Calu3 (cell line): ENCODE results near the gene FARS2. TPM values are rescaled to one million over a fixed set of nuclear protein-coding genes. Genes with fewer than 3 reads are reported as not detected.

Experiments used
- BruUV-seq: library from RNA; stranded (reverse); fragments of 400-500 nt; replicated peaks from 2 replicates; lab custom pipeline; 2021; lab: Mats Ljungman, UMichigan
- CTCF ChIA-PET: fragments of 300-600 bp; sonication (Branson Sonifier 250); formaldehyde crosslinking; loops from one replicate; lab custom pipeline; 2022; ENCODE audit warnings: antibody characterized with exemption; lab: Charles Lee
- DNase-seq: peaks from one replicate; pipeline ENCODE4 v3.0.0; 2022
- H3K27ac Mint-ChIP-seq: one replicate; pipeline ENCODE4 v1.8.0; 2022; ENCODE audit warnings: mixed read lengths; ENCODE audit not compliant: unreplicated experiment
- H3K27me3 Mint-ChIP-seq: one replicate; pipeline ENCODE4 v1.8.0; 2022; ENCODE audit warnings: mixed read lengths; ENCODE audit not compliant: unreplicated experiment
- H3K36me3 Mint-ChIP-seq: one replicate; pipeline ENCODE4 v1.8.0; 2022; ENCODE audit warnings: mild to moderate bottlenecking, moderate library complexity, mixed read lengths; ENCODE audit not compliant: insufficient read depth, unreplicated experiment
- H3K4me1 Mint-ChIP-seq: one replicate; pipeline ENCODE4 v1.8.0; 2022; ENCODE audit warnings: mild to moderate bottlenecking, low read depth, mixed read lengths; ENCODE audit not compliant: unreplicated experiment
- H3K4me3 Mint-ChIP-seq: one replicate; pipeline ENCODE4 v1.8.0; 2022; ENCODE audit warnings: mild to moderate bottlenecking, low read depth, moderate library complexity, mixed read lengths; ENCODE audit not compliant: unreplicated experiment
- H3K9me3 Mint-ChIP-seq: one replicate; pipeline ENCODE4 v1.8.0; 2022; ENCODE audit warnings: low read depth, mixed read lengths; ENCODE audit not compliant: unreplicated experiment
- intact Hi-C: fragments of 100-400 bp; cut with micrococcal nuclease; formaldehyde crosslinking; loops from one replicate; pipeline ENCODE4 v1.10.0; 2022; ENCODE audit not compliant: unreplicated experiment
- total RNA-seq: library from RNA; stranded (reverse); gene quantifications from 2 replicates; pipeline ENCODE4 v1.2.3, GENCODE V29; 2022
- TF ChIP-seq, protein P1 (sequence below): fragments of 200-600 bp; IDR thresholded peaks from one replicate; pipeline ENCODE4 v1.8.0; 2022; ENCODE audit warnings: antibody characterized with exemption; ENCODE audit not compliant: unreplicated experiment

FARS2 gene
- total RNA-seq, 1 experiment from 2014 or later = 13.4 TPM

DNA sequence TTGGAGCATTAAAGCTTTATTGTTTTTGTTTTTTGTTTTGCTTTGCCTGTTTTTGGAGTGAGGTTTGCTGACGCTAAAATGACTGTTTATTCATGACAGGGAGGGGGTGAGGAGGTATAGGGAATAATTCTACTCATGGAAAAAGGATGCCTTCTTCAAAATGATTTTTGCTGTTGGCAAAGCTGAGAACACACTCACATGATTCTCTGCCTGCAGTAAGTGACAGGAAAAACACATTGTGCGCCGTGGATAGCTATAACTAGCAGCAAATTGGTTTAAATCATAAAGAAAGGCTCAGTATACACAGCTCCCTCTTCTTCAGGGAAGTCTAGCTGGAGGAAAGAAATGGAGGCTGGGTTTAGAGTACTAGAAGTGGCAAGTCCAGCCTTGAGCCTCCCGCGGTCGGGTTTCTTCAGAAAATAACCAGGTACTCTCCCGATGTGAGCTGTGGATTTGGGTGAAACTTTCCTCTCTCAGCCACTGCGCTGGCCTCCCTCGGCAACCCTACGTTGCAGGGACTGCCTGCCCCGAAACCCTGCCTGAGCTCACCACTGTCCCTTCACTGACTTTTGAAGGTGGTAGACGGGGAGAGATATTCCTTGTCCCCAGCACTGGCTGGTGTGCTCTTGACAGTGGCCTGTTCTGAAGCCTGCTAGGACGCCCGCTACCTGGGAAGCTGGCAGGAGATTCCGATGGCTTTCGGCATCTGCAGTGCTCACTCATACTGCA is 467.2 kb downstream of the FARS2 start:
- Mint-ChIP-seq H3K4me1 (no peaks in the 10 kb centered on the region), H3K27ac (no peak overlapping the region), H3K4me3 (no peak overlapping the region), H3K36me3 (no peaks in the 10 kb centered on the region), H3K9me3 (no peaks in the 10 kb centered on the region), H3K27me3 (no peaks in the 10 kb centered on the region)
- CTCF ChIA-PET = no interaction called here
- TF ChIP-seq, protein P1, sequence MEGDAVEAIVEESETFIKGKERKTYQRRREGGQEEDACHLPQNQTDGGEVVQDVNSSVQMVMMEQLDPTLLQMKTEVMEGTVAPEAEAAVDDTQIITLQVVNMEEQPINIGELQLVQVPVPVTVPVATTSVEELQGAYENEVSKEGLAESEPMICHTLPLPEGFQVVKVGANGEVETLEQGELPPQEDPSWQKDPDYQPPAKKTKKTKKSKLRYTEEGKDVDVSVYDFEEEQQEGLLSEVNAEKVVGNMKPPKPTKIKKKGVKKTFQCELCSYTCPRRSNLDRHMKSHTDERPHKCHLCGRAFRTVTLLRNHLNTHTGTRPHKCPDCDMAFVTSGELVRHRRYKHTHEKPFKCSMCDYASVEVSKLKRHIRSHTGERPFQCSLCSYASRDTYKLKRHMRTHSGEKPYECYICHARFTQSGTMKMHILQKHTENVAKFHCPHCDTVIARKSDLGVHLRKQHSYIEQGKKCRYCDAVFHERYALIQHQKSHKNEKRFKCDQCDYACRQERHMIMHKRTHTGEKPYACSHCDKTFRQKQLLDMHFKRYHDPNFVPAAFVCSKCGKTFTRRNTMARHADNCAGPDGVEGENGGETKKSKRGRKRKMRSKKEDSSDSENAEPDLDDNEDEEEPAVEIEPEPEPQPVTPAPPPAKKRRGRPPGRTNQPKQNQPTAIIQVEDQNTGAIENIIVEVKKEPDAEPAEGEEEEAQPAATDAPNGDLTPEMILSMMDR = no peak
- DNase-seq = no peak
- no TSS peak for BruUV-seq
- intact Hi-C loops = no loop called here

DNA sequence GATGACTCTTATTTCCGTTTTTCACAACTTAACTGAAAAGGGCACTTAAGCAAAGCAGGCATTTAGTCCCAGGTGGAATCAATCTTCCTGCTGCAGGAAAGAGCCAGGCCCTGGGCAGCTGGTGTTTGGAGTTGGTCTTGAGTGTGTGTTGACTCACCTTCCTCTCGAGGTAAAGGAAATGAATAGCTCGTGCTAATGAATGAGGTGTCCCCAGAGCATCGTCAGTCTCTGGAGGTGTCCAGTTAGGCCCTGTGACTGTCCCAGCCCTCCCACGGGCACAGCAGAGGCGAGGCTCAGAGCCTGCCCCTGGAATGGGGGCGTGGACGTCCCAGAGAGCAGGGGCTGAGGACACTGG is 467.7 kb downstream of the FARS2 start:
- Mint-ChIP-seq H3K27me3 (no peaks in the 10 kb centered on the region), H3K36me3 (no peaks in the 10 kb centered on the region), H3K27ac (no peak overlapping the region), H3K4me1 (no peaks in the 10 kb centered on the region), H3K9me3 (no peaks in the 10 kb centered on the region), H3K4me3 (no peak overlapping the region)
- CTCF ChIA-PET = no interaction called here
- DNase-seq = no peak
- BruUV-seq = no TSS peak
- TF ChIP-seq, protein P1 = no peak
- intact Hi-C loops = no loop called here

DNA sequence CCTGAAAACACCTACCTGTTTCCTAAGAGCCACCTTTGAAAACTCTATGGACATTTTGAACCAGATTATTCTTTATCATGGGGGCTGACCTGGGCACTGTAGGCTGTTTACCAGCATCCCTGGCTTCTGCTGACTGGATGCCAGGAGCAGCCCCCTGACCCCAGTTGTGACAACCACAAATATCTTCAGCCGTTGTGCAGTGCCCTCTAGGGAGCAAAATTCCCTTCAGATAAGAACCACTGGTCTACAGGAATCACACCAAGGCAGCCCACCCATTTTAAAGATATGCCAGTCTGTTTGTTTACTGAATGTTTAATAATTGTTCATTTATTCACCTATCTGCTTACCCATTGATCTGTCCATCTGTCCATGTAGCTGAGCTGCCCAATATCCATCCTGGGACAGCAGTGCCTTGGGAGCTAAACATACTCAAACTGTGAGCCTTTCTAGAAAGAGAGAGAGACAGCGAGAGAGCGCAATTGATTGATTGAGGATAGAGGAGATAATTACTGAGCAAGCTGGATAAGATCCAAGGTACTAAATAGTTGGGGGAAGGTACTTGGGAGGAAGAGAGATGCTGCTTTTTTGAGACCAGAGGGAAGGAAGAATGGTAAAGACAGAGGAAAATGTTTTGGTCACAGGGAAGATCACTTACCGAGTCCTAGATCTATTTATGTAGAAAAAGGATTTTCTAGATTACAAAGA is 468.7 kb downstream of the FARS2 start:
- Mint-ChIP-seq H3K9me3 (no peaks in the 10 kb centered on the region), H3K4me1 (no peaks in the 10 kb centered on the region), H3K27me3 (no peaks in the 10 kb centered on the region), H3K27ac (no peak overlapping the region), H3K4me3 (no peak overlapping the region), H3K36me3 (no peaks in the 10 kb centered on the region)
- TF ChIP-seq, protein P1 = no peak
- intact Hi-C loops = no loop called here
- CTCF ChIA-PET = no interaction called here
- no TSS peak for BruUV-seq
- no peak for DNase-seq

DNA sequence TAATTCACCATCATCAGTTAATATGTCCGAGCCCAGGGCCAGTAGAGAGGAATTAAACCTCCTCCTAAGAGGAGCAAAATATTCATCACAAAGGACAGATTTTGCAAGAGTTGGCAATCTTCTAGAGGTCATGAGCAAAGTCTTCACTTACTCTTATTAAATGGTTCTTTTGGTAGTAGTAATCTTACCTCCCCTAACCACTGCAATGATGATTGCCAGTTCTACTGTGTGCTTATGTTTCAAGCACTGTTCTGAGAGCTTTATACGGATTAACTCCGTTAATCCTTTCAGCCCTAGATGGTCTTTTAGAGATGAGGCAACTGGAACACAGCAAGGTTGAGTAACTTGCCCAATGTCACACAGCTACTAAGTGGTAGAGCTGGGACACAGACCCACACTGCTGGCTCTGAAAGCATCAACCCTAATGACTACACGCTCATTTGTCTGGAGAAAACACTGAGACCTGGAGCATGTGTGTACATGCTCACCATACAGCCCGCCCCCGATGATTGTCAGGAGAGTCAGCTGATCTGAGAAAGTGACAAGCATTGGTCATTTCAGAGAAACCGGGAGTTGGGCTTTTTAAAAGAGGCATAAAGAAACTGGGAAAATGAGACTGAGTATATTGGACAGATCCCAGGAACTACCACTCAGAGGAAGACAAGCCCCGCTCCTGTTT is 469.4 kb downstream of the FARS2 start:
- Mint-ChIP-seq H3K4me1 (no peaks in the 10 kb centered on the region), H3K27ac (no peak overlapping the region), H3K4me3 (no peak overlapping the region), H3K27me3 (no peaks in the 10 kb centered on the region), H3K9me3 (no peaks in the 10 kb centered on the region), H3K36me3 (no peaks in the 10 kb centered on the region)
- intact Hi-C loops = no loop called here
- DNase-seq = no peak
- BruUV-seq = no TSS peak
- TF ChIP-seq, protein P1 = no peak
- CTCF ChIA-PET = no interaction called here
